Activated CD4-positive, alpha-beta T cell treated with anti-CD3 and anti-CD28 coated beads, Interleukin-2, amount 50 U/mL, for 4 hours (primary cell): ENCODE measurements around the gene GPR176.

Experiments
- DNase-seq, 2 experiments: peaks; one replicate each; pipeline ENCODE4 v3.0.0-alpha.2; 2020

The GPR176 gene

DNA sequence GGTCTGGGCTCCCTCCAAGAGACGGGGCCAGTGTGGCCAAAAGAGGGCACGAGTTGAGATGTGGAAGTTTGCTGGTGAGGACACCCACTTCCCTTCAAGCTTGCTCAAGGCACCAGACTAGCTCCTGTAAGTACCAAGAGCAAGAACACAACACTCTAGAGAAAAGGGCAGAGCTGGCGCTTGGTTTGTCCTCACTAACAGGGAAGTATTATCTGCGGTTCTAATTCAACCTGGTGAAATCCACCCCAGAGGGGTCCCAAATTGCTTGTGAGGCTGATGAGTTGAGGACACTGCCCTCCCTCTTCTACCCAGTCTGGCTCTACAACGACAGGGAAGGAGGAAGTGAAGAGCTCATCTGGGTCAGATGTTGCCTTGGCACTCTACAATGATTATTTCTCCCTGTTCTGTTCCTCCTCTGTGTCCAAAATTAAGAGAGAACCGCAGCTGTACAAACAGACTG is 120.5 kb downstream of the GPR176 start:
- no peak for DNase-seq

DNA sequence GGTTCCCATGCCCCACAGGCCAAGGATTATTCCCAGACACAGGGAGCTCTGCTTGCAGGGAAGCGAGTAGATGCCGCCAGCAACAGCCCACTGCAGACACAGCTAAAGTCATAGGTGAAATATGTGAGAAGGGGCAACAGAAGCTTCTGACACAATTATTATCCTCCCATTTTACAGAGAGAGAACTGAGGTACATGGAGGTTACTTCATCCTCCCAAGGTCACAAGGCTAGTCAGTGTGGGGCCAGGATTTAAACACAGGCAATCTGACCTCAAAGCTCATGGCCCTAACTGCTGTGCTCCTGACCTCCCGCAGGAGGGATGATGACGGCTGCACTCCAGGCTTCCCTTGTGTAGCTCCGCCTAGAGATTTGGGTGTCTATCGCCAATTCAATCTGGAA is 121.7 kb downstream of the GPR176 start:
- DNase-seq: no peak

DNA sequence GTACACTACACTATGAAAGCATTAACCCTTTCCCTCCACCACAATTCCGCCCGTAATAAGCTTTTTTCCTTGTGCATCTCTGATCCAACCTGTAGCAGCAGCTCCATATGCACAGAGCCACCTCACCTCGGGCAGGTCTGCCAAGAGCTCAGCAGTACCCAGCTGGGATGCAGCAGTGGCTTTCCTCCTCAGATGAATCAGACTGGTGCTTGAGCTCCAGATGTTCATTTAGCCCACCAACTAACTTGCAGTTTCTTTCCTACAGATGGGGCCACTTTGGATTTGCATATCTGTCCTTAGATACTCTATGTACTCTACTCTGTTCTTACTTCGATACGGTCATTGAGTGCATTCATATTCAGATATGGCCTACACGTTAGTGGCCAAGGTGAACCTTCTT is 122.7 kb downstream of the GPR176 start:
- DNase-seq: no peak

DNA sequence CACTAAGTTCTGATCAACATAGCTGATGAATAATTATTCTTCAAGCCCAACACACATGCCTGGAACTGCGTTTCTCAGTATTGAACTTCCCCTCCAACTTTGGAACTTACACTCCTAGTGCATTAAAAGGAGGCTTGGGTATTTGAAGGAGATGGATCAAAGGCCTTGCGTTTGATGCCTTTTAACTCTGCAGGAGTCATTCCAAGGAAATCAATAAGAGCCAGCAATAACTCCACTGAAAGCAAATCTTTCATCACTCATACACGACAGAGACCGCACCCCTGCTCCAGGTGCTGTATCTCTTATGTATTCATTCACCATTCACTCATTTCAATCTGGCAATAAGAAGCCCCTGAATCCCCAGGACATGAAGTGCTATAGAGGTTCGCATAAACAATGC is 123.5 kb downstream of the GPR176 start:
- DNase-seq: no peak

DNA sequence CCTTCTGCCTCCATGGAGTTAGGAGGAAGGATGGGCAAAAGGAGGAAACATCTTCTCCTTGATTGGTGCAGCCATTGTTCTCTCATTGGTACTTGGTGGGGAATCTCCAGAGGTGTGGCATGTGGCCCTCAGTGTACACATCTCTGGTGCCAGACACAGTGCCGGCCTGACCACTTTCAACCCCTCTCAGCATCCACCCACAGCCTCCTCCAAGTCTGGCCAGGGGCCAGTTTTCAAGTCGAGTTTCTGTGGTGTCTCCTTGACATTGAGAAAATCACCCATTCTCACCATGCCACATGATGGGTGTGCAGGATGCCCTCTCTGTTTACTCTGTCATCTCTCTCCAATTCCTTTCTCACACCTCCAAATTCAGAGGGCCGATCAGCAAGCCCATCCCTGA is 124.6 kb downstream of the GPR176 start:
- DNase-seq: no peak

DNA sequence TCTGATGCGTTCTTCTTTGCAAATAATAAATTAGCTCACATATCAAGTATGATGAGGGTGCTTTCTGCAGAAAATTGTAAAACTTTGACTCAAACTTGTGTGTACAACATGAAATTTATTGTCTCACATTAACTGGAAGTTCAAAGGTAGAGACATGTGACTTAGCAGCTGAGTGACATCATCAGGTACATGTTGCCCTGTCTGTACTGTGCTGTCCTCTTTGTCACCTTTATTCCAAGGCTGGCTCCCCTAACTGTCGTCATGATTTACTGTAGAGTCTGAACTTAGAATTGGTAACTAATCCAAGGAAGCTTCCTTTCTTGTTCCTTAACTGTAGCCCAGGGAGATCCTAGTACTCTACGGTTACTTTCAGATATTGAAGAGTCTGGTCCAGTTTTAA is 125.1 kb downstream of the GPR176 start:
- DNase-seq: no peak

DNA sequence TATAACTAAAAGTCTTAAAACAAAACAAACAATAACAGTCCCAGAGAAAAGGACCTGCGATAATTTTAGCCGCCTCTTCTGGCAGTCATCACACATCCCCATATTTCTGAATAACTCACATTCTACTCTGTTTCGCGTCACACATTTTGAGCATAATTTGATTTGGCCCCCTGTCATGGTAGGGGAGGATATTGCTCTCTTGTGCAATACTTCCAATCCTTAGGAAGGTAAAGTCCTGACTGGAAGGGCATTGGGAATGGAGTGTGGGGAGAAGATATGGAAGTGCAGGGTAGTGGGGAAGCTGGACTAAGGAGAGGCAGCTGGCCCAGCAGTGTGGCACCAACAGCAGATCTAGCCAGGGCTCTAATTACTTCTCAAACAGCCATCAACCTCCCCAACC is 126.1 kb downstream of the GPR176 start:
- DNase-seq: no peak

DNA sequence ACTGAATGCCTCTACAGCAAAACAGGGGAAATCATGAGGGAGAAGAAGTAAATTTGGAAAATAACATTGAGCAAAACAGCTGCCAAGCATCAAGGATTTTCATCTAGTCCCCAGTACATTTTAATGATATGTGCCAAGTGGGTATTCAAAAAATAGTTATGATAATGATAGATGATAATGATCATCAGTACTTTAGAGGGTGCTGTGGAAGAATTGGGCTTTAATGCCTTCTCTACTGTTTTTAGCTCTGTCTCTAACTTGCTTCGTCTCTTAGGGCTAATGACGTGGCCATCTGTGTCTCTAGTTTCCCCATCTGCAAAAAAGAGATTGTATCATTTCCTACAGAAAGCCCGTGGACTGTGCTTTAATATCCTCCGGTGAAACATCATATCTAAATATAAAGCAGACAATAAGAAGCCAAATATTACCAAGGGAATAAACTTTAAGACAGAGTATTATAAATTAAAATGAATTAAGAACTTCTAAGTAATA is 127.2 kb downstream of the GPR176 start:
- DNase-seq: no peak

DNA sequence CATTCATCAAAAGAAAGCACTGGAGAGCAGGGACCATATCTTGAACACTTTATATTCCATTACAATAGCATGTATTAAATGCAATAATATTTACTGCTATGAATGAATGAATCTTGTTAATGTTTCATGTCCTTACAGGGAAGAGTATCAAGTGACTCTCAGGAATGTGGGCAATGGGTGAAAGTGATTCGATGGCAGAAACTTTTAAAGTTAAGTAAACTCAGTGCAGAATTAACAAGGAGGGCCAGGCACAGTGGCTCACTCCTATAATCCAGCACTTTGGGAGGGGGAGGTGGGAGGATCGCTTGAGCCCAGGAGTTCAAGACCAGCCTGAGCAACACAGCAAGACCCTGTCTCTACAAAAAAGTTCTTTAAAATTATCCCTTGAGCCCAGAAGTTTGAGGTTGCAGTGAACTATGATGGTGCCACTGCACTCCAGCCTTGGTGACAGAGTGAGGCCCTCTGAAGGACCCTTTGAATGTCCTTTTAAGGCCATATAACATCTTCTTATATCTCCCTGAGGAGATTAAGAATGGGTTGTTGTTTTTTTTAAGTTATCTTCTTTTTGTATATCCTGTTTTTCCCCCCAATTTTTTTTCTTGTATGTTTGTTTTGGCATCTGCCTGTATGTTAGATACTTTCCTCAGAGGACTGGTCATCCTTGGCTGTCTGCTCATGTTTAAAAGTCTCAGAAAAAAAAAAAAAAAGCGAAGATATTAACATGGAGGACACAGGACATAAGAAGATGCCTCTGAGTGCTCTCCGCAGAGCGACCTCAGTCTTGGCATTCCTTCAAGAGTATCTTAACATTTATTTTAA is 127.8 kb downstream of the GPR176 start:
- DNase-seq: no peak

DNA sequence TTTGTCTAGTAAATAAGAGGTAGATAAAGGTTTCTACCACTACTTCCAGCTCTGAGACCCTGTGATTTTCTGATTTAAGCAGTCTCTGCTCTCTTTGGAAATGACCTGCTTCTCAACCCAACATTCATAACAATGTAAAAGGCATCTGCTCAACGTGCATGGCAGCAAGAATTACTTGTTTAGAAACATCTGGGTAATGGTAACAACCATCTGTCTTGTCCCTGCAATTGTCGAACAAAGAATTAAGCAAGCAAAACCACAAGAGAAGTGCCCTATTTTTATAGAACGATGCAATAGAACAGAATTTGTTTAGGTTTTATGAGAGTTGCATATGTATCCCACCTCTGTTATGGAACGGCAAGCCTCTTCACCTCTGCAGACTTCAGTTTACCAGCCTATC is 130.3 kb downstream of the GPR176 start:
- DNase-seq: no peak

DNA sequence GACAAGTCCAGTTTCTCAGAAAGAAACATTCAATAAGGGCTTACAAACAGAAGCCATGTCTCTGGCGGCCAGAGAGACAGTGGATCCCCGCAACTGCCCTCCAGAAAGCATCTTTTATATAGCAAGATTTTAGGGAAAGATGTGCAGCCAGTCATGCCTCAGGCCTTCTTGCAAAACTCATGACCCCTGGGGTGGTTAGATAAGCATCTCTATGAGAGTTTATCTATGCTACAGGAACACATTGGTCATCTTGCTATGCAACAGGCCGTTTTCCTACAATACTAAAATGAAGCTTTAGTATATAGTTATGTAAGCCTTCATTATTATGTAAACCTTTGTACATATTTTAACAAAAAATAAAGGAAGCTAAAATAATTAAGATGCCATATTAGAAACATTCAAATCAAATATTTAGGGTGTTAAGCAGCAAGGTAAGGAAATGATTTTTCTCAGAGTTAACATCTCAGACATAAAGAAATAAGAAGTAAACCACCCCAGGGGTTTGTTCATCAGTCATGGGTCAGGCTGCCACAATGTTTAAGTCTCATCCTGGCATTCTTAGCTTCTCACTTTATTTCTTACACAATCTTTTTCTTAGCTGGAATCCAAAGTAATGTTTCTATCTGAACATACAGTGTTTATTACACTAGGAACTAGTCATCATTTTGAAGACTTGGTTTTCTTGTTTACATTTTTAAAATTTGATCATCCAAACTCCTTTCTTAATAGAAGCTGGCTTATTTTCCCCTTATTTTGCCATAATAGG is 131.1 kb downstream of the GPR176 start:
- DNase-seq: no peak

DNA sequence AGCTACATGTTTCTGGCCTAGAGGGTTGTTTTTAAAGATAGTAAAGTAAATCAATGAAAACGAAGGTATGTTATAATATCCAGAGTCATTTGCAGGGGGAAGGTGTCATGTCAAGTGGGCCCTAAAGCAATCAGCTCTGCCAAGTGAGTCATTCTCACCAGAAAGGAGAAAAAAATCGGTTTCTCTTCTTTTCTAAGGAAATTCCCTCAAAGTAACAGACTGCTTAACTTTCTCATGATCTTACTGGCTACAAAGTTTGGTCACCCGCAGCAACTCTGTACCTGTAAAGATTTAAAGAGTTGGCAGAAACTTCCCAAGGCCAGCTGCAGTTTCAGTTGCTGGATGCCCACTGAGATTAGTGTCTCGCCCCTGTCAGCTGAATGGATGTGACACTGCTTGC is 132.0 kb downstream of the GPR176 start:
- DNase-seq: no peak

DNA sequence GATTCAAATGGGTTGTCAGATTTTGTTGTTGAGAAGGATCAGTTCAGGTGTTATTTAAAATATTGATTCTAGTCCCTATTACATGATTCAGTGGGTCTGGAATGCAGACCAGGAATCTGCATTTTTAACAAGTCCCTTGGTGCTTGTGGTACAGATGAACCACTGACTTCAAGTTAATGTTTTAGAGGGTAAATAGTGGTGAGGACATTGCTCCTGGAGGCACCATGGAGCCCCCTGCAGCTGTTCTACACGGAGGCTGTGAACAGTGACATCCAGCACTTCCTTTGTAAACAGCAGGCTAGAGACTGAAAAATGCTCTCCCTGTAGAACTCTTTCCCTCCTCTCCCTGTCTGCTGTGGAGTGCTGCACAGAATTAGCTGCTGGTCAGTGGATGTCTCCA is 132.6 kb downstream of the GPR176 start:
- DNase-seq: no peak

DNA sequence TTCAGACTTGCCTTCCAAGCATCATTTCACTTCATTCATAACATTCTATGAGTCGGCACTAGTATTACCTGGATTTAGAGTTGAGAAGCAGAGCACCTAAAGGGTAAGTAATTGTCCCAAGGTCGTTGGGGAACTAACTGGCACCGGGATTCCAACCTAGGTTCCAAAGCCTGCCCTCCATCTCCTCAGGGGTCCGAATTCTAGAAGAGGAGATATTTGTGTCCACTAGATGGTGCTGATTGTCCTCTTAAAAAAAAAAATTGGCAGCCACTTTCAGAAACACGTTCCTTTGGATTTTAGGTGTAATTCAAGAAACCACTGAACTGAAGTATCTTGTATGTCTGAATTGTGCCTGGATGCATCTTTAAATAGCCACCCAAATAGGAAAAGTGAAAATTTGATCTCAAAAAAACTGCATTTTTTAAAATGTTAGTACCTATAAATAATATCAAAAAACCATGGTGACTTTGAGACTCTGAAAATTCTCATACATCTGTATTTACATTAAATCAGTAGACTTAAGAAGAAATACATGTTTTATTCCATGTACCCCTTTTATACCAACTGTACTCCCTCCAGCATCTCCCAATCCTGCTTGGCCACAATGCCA is 133.5 kb downstream of the GPR176 start:
- DNase-seq: no peak

DNA sequence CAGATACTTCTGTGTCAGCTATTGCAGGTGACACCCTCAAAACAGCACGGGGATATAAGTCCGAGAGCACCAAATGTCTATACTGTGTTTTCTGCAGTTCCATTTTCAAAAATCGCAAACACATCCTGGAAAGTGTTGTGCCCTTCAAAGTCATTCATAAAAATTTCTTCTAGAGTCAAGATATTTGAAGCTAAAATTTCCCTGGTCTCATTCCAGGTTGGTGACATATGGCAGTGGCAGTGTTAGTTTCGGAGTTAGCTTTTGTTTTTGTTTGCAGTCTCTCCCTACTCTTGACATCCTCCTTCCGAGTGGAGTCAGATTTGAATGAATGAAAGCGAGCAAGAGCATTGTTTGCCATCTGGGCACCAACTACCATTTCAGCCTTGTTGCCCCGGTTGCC is 134.2 kb downstream of the GPR176 start:
- DNase-seq: no peak

DNA sequence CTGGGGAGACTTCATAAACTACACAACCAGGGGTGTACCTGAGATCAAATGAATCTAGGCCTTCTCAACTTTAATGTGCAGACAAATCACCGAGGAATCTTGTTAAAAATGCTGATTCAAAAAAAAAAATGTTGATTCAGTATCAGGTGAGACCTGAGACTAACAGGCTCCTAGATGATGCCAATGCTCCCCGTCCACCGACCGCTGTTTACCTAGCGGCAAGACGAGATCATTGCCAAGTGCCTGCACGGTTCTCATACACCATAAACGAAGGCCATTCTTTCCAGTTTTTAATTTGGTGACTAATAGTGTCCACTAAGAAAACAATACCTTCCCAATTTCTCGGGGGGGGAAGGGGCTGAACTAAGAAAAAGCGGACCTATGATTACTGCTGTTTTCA is 134.9 kb downstream of the GPR176 start:
- DNase-seq: no peak

DNA sequence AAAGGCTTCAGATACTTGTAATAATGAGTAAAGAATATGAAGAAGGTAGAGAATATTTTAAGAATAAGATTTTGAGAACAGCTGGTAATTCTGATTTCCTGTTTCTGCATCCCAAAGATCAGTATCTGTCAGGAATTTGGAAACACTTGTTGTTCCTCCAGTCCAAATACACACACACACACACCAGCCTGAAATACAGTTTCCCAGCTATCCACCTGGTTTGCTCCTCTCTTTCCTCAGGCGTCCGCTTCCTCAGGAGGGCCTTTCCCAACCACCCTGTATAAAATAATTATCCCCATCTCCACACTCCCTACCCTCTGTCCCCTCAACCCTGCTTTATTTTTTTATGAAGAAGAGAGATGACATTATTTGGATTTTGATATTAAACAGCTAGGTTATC is 135.4 kb downstream of the GPR176 start:
- no peak for DNase-seq

DNA sequence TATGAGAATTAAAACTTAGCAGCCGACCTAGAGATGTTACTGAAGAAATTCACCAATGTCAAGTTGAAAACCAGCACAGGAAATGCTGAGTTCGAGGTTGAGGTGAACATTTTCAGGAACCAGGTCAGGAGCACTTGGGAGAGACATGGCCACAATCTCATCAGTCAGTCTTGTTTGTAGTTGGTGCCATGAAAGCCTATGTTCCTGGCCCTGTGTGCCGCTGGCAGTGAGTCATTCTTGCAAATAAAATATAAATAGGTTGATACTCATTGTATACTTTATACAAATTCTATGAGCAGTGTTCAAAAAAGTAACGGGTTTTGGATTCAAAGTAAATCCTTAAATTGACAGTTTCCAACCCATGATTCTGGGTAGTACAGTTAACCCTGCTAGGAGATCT is 135.9 kb downstream of the GPR176 start:
- no peak for DNase-seq

DNA sequence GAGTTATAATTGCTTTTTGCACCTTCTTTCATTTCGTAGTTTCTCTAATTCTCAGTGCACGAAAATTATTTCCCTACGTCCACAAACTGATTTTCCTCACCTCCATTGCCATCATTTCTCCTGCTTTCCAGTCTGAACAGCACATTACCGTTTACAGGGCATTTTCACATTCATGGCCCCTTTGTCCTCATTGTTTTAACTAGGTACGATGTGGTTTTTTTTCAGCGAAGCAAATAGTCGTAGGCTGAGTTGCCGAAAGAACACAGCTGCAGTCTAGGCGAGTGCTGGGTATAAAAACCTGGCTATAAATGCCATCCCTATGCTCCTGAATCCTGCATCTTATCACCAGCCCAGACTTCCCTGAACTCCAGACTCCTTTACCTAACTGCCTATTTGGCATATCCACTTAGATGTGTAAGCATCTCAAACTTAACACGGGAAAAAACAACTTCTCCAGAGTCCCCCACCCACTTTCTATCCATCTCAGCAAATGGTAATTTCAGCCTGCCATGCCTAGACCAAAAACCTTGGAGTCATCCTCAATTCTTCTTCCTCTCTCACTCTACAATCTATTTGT is 136.7 kb downstream of the GPR176 start:
- DNase-seq: no peak

DNA sequence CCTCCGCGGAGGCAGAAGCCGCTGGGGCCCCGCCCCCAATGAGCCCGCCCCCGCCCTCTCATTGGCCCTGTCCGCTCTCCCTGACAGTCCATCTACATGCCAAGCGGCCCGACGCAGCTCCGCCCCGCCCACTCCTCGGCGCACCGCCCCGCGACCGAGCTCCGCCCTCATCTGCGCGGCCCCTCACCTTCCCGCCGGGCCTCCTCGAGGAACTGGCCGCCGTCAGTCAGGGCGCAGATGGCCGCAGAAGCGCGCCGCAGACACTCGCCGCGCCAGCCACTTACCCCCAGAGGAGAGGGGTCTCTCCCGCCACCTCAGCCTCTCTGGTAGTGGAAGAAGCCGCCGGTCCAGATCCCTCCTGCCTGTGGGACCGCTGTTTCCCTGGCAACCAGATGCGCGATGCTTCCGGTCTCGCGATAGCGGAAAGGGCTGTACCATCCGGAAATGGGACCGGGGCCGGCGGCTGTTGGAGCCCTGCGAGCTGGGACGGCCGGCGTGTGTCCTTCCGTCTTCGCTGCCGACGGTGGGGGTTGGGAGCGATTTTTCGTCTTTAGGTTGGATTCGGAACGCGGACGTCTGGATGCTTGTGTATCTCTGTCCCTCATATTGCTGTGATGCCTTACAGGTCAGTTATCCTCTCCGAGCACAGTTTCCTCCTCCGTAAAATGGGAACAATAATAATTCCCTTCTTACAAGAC is 137.5 kb downstream of the GPR176 start, which contains the start of gene FSIP1:
FSIP1 (minus strand) TSS at position 401 of the 698 bp plus-strand sequence. CDS start 6,317 bp downstream, outside the sequence.
- DNase-seq: peak; percentile 91 to 94

DNA sequence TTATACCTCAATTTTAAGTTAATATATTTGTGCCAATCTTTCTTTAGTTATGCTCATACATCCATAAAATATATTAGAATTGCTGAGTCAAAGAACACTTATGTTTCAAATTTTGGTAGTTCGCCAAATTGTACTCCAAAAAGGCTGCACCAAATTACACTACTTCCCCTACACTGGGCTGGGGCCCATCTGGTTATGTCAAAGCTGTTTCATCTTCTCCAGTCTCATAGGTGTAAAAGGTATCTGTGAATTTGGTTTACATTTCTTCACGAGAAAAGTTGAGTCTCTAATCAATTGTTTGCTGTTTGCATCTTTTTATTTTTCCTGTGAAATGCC is 138.1 kb downstream of the GPR176 start:
- DNase-seq: no peak

DNA sequence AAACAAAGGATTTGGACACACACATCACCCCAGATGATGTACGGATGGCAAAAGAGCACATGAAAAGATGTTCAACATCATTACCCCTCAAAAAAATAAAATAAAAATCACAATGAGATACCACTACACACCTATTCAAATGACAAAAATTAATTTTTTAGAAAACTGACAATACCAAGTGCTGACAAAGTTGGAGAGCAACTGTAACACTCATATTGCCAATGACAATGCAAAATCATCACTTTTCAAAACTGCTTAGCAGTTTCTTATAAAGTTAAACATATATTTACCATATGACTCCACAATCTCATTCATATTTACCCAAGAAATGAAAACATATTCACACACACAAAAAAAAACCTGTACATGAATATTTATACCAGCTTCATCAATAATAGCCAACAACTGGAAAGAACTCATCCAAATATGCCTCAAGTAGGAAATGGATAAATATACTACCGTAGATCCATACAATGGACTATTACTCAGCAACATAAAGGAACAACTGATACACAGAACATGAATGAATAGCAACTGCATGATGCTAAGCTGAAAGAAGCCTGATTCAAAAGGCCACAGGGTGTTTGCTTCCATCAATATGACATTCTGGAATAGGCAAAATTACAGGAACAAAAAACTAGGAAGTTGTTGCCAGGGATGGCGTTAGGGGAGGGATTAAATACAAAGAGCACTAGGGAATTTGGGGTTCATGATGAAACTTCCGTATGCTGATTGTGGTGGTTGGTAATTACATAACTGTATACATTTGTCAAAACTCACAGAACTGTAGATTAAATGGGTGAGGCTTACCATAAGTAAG is 138.7 kb downstream of the GPR176 start:
- no peak for DNase-seq
